Natural killer cell (primary cell): Measurements from ENCODE around the gene ATRX. TPM values are rescaled to one million over a fixed set of nuclear protein-coding genes. Genes with fewer than 3 reads are reported as not detected.
"Not testable (repeated sequence)": the region's sequence is repeated elsewhere in the genome, so short reads cannot be mapped to it uniquely, and the experiment has no call there.

Experiments used
- ATAC-seq, 3 donors: fragments of 150-1000 bp in 2 of 3; fragments of 200-7000 bp in 1 of 3; cut with Tn5 transposase; 1 replicate in 1 of 3; 2 replicates in 2 of 3; pipeline ENCODE4 v1.10.0; 2021; ENCODE audit warnings: mild to moderate bottlenecking in 2 of 3, moderate library complexity in 2 of 3
- DNase-seq, 2 donors: peaks; one replicate each; pipeline versions ENCODE4 v3.0.0 to v3.0.0-alpha.2; 2013 to 2021; ENCODE audit warnings: mixed read lengths in 1 of 2
- H3K27ac ChIP-seq: one replicate; pipeline ENCODE4 v1.5.1; 2013; ENCODE audit warnings: mild to moderate bottlenecking, low read length
- H3K27me3 ChIP-seq: one replicate; pipeline ENCODE4 v1.6.1; 2013; ENCODE audit warnings: low read length; ENCODE audit not compliant: control insufficient read depth, insufficient read depth
- H3K36me3 ChIP-seq: one replicate; pipeline ENCODE4 v1.6.1; 2013; ENCODE audit warnings: low read length; ENCODE audit not compliant: control insufficient read depth, insufficient read depth
- H3K4me1 ChIP-seq: one replicate; pipeline ENCODE4 v1.6.1; 2013; ENCODE audit warnings: low read length; ENCODE audit not compliant: control insufficient read depth, insufficient read depth
- H3K4me3 ChIP-seq: one replicate; pipeline ENCODE4 v1.5.1; 2013; ENCODE audit warnings: low read length
- H3K9me3 ChIP-seq: one replicate; pipeline ENCODE4 v1.6.1; 2013; ENCODE audit warnings: low read length; ENCODE audit not compliant: control insufficient read depth, insufficient read depth
- H3K27ac Mint-ChIP-seq, 2 donors: one replicate each; pipeline ENCODE4 v1.8.0; 2022; ENCODE audit warnings: mild to moderate bottlenecking in 2 of 2, mixed read lengths in 2 of 2, moderate library complexity in 1 of 2
- H3K27me3 Mint-ChIP-seq, 2 donors: one replicate each; pipeline ENCODE4 v1.8.0; 2022; ENCODE audit warnings: low read depth in 2 of 2, mixed read lengths in 2 of 2
- H3K36me3 Mint-ChIP-seq: one replicate; pipeline ENCODE4 v1.8.0; 2022; ENCODE audit warnings: mixed read lengths
- H3K4me1 Mint-ChIP-seq, 2 donors: one replicate each; pipeline ENCODE4 v1.8.0; 2022; ENCODE audit warnings: mixed read lengths in 2 of 2
- H3K4me3 Mint-ChIP-seq: one replicate; pipeline ENCODE4 v1.8.0; 2022; ENCODE audit warnings: mild to moderate bottlenecking, moderate library complexity, mixed read lengths
- H3K9me3 Mint-ChIP-seq, 2 donors: one replicate each; pipeline ENCODE4 v1.8.0; 2022; ENCODE audit warnings: mixed read lengths in 2 of 2
- CTCF ChIP-seq: fragments of 200-600 bp; IDR thresholded peaks from one replicate; pipeline ENCODE4 v1.8.0; 2022; ENCODE audit warnings: antibody characterized with exemption
- WGBS: methylation state at CpG from one replicate; pipeline ENCODE4 v1.1.7; 2013; ENCODE audit warnings: missing lambda C conversion rate; ENCODE audit not compliant: insufficient coverage; 5-methylcytosine and 5-hydroxymethylcytosine counted together
- intact Hi-C: fragments of 100-400 bp; cut with micrococcal nuclease; formaldehyde crosslinking; loops from one replicate; pipeline ENCODE4 v1.14.2; 2022
- total RNA-seq, 4 donors: library from RNA; stranded (reverse); fragments of 120-200 nt in 1 of 4; gene quantifications; one replicate each; pipeline versions ENCODE4 v1.2.3 to v1.2.4, GENCODE V29; 2013 to 2022

Gene ATRX
- total RNA-seq, 3 donors from 2014 or later (not counting 1 experiment from before 2014, with no cell fraction given), result 136 to 162 (median 159) TPM

- DNase-seq (peak in 1 of 2 donors; percentile 12), ATAC-seq (peak in 1 of 3 donors; percentile 43)
- Mint-ChIP-seq H3K27ac (peak overlapping the region; percentile 54 to 70), H3K36me3 (no peaks in the 10 kb centered on the region), H3K27me3 (no peaks in the 10 kb centered on the region), H3K4me1 (peaks cover 30 to 34% of the 10 kb centered on the region in 2 donors), H3K9me3 (no peaks in the 10 kb centered on the region), H3K4me3 (no peak overlapping the region)
- Histone ChIP-seq H3K27me3 (no peaks in the 10 kb centered on the region), H3K4me3 (no peak overlapping the region), H3K27ac (no peak overlapping the region), H3K9me3 (no peaks in the 10 kb centered on the region), H3K4me1 (peaks cover 8% of the 10 kb centered on the region), H3K36me3 (no peaks in the 10 kb centered on the region)
- no peak for TF ChIP-seq CTCF
- 85% methylated on average over 7 of the region's 7 CpGs for WGBS
- intact Hi-C loops, result no loop called here
These were observed 54.1 kb downstream of the ATRX start for GRCh38 chrX:77731821-77732419.

GRCh38 chrX:77726095-77726494, 59.9 kb downstream of the ATRX start:
- H3K27me3 ChIP-seq, intact Hi-C loops, H3K4me1 ChIP-seq, H3K36me3 Mint-ChIP-seq, H3K4me3 ChIP-seq, H3K9me3 ChIP-seq, H3K36me3 ChIP-seq, H3K27me3 Mint-ChIP-seq, H3K27ac Mint-ChIP-seq, ATAC-seq, DNase-seq, H3K9me3 Mint-ChIP-seq, H3K4me3 Mint-ChIP-seq, H3K27ac ChIP-seq: not testable (repeated sequence)
- WGBS, result no CpG with 5 or more reads among the region's 3 CpGs
- H3K4me1 Mint-ChIP-seq, result peaks cover 19 to 23% of the 10 kb centered on the region in 2 donors

GRCh38 chrX:77723681-77724080, 62.3 kb downstream of the ATRX start:
- no peak for ATAC-seq
- H3K27ac Mint-ChIP-seq, result peak overlapping the region; percentile 9 to 51
- intact Hi-C loops, result no loop called here
- no peaks in the 10 kb centered on the region for H3K9me3 ChIP-seq
- no peaks in the 10 kb centered on the region for H3K9me3 Mint-ChIP-seq
- no peak for TF ChIP-seq CTCF
- 52% methylated on average over 3 of the region's 4 CpGs for WGBS
- H3K27me3 Mint-ChIP-seq, result no peaks in the 10 kb centered on the region
- no peaks in the 10 kb centered on the region for H3K36me3 Mint-ChIP-seq
- H3K4me3 ChIP-seq, result no peak overlapping the region
- no peaks in the 10 kb centered on the region for H3K36me3 ChIP-seq
- H3K4me3 Mint-ChIP-seq, result no peak overlapping the region
- no peak overlapping the region for H3K27ac ChIP-seq
- H3K4me1 ChIP-seq, result peaks cover 4% of the 10 kb centered on the region
- no peaks in the 10 kb centered on the region for H3K27me3 ChIP-seq
- no peak for DNase-seq
- H3K4me1 Mint-ChIP-seq, result peaks cover 32 to 39% of the 10 kb centered on the region in 2 donors

GRCh38 chrX:77719388-77719787, 66.6 kb downstream of the ATRX start:
- DNase-seq, result no peak
- Mint-ChIP-seq H3K27me3 (no peaks in the 10 kb centered on the region), H3K9me3 (no peaks in the 10 kb centered on the region), H3K4me3 (no peak overlapping the region), H3K36me3 (no peaks in the 10 kb centered on the region), H3K4me1 (peaks cover 33 to 43% of the 10 kb centered on the region in 2 donors), H3K27ac (peak overlapping the region; percentile 50 to 88)
- H3K4me3 ChIP-seq, result no peak overlapping the region
- ATAC-seq, result no peak
- 95% methylated on average over 2 of the region's 4 CpGs for WGBS
- intact Hi-C loops, result no loop called here
- H3K9me3 ChIP-seq, result no peaks in the 10 kb centered on the region
- peaks cover 3% of the 10 kb centered on the region for H3K36me3 ChIP-seq
- no peak overlapping the region for H3K27ac ChIP-seq
- no peak for TF ChIP-seq CTCF
- no peaks in the 10 kb centered on the region for H3K27me3 ChIP-seq
- peaks cover 4% of the 10 kb centered on the region for H3K4me1 ChIP-seq
